ENCODE measurements around the gene DCDC1. TPM values are rescaled to one million over a fixed set of nuclear protein-coding genes. Genes with fewer than 3 reads are reported as not detected.

DCDC1 gene
- total and polyA plus RNA-seq, 9 of the 15 experiments (the other 6 are each of a cell fraction or from before 2014, with no cell fraction given) = 0.05 to 0.18 (median 0.08) TPM; not detected in 3

DNA sequence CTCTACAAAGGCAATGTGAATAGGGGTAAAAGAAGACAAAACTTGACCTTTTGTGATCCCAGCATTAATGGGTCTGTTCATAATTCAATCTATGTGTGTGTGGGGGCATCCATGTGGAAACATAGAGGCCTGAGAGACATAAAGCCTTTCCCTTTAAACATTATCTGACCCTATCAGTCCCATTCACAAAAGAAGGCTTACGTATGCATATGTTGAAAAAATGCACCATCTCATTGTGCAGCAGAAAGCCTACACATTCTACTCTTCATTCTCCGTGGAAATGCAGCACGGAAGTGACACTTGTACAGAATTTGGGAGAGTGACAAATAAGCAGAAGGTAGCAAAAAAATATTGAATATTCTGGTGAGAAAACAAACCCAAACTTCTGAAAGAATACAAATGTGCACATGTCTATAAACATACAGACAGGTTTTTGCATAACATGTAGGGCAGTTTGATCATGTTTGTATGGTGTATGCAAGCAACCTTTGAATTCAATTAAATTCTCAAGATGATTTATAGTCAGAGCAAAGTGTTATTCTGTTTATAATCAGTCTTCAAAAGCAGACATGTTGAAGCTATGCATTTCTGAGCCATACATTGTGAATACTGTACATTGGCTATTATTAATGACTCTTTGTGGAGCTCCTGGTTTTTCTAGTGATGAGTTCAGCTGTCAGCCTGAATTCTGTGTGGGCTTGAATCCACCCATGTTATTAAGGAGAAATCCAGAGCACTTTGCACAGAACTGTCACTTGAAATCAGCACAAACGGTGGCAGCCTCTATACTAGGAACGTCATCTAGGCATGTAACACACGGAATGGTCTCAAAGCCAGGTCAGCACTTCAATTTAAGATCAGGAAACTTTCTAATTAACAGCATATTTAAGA, 236.8 kb downstream of the DCDC1 start (continued):
- TF ChIP-seq NFXL1 (CRISPR knock-in tag; IDR thresholded peaks at IDR 0.05) = no peak
- no peak for TF ChIP-seq CCNT2 (IDR thresholded peaks at IDR 0.05; ENCODE audit: borderline replicate concordance, extremely low read depth, insufficient read length, low read depth, low read length)

DNA sequence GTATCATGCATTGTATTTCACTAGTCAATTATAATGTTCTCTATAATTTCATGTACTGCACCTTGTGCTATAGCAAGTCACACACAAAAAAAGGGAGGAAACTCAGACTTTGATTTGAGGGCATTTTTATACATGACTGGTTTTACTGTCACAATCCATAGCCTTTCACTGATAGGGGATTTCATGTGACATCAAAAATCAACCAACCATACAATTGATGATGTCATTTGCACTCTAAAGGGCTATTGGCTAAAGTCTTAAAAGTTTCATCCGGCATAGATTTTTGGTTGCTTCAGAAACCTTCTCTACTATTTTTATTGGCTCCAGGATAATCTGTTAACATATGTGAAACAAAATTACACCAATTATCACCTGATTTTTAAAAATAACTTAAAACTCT, 237.8 kb downstream of the DCDC1 start:
- WGBS (ENCODE audit: insufficient coverage, low coverage, missing lambda C conversion rate) = 0% methylated on average over 1 of the region's 1 CpG
- ATAC-seq (no peak), FAIRE-seq (no peak), DNase-seq (ENCODE audit: extremely low read depth in 1 of 4, low spot score in 3 of 4) (no peak)
- H3K79me2 ChIP-seq (ENCODE audit: control insufficient read depth, insufficient read depth, low read length) = no peaks in the 10 kb centered on the region
- H3K27ac ChIP-seq (ENCODE audit: extremely low read depth, low read depth, low read length) = no peak overlapping the region
- POLR2A ChIA-PET = no interaction called here
- no peaks in the 10 kb centered on the region for H4K20me1 ChIP-seq (replicated peaks; ENCODE audit: control insufficient read depth, insufficient read depth, low read length)
- H2AFZ ChIP-seq (ENCODE audit: low read depth, low read length) = no peak overlapping the region
- no peak overlapping the region for H3K4me2 ChIP-seq (ENCODE audit: insufficient read depth, low read length)
- in situ Hi-C loops (cut with MboI) (no loop called here), intact Hi-C loops (cut with micrococcal nuclease) (no loop called here)
- H3K4me3 ChIP-seq = no peak overlapping the region
- no peaks in the 10 kb centered on the region for H3K27me3 ChIP-seq (ENCODE audit: control insufficient read depth in 2 of 2, insufficient read depth in 2 of 2, low read length in 2 of 2)
- CTCF ChIA-PET (ENCODE audit: low intra/inter-chr PET ratio) = no interaction called here
- no peaks in the 10 kb centered on the region for H3K9me1 ChIP-seq (ENCODE audit: control insufficient read depth, insufficient read depth, low read length)
- TF ChIP-seq COPS2 (conservative IDR thresholded peaks at IDR 0.05) = no peak
- no peak for TF ChIP-seq PHF8 (IDR thresholded peaks at IDR 0.05; ENCODE audit: borderline replicate concordance, low read length)
- TF ChIP-seq, protein P1, sequence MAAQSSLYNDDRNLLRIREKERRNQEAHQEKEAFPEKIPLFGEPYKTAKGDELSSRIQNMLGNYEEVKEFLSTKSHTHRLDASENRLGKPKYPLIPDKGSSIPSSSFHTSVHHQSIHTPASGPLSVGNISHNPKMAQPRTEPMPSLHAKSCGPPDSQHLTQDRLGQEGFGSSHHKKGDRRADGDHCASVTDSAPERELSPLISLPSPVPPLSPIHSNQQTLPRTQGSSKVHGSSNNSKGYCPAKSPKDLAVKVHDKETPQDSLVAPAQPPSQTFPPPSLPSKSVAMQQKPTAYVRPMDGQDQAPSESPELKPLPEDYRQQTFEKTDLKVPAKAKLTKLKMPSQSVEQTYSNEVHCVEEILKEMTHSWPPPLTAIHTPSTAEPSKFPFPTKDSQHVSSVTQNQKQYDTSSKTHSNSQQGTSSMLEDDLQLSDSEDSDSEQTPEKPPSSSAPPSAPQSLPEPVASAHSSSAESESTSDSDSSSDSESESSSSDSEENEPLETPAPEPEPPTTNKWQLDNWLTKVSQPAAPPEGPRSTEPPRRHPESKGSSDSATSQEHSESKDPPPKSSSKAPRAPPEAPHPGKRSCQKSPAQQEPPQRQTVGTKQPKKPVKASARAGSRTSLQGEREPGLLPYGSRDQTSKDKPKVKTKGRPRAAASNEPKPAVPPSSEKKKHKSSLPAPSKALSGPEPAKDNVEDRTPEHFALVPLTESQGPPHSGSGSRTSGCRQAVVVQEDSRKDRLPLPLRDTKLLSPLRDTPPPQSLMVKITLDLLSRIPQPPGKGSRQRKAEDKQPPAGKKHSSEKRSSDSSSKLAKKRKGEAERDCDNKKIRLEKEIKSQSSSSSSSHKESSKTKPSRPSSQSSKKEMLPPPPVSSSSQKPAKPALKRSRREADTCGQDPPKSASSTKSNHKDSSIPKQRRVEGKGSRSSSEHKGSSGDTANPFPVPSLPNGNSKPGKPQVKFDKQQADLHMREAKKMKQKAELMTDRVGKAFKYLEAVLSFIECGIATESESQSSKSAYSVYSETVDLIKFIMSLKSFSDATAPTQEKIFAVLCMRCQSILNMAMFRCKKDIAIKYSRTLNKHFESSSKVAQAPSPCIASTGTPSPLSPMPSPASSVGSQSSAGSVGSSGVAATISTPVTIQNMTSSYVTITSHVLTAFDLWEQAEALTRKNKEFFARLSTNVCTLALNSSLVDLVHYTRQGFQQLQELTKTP (IDR thresholded peaks at IDR 0.05; ENCODE audit: low read depth in 1 of 2, partially characterized antibody in 2 of 2) = no peak
- no peak for TF ChIP-seq ZNF586 (CRISPR knock-in tag; conservative IDR thresholded peaks at IDR 0.05)
- TF ChIP-seq ZZZ3 (IDR thresholded peaks at IDR 0.05) = no peak
- TF ChIP-seq ETV1 (tag; conservative IDR thresholded peaks at IDR 0.05; ENCODE audit: low read depth) = no peak
- TF ChIP-seq KDM4B (IDR thresholded peaks at IDR 0.05; ENCODE audit: borderline replicate concordance in 2 of 2, low read depth in 1 of 2) = no peak
- TF ChIP-seq ETV6 (IDR thresholded peaks at IDR 0.05; ENCODE audit: borderline replicate concordance in 1 of 2, low read depth in 2 of 2, low read length in 1 of 2) = no peak
- TF ChIP-seq ETV6 (CRISPR knock-in tag; IDR thresholded peaks at IDR 0.05; ENCODE audit: borderline replicate concordance) = no peak
- no peak overlapping the region for H3K9ac ChIP-seq (ENCODE audit: insufficient read depth in 1 of 2, low read depth in 2 of 2, low read length in 2 of 2)
- H3K36me3 ChIP-seq (ENCODE audit: control insufficient read depth, insufficient read depth, low read length) = no peaks in the 10 kb centered on the region
- no TSS peak for BruUV-seq (replicated peaks)
- no peaks in the 10 kb centered on the region for H3K9me3 ChIP-seq (replicated peaks; ENCODE audit: control insufficient read depth, insufficient read depth, low read depth, low read length)
- no peaks in the 10 kb centered on the region for H3K4me1 ChIP-seq (replicated peaks in 1 of 2; ENCODE audit: control insufficient read depth in 2 of 2, insufficient read depth in 2 of 2, low read length in 2 of 2)

All from K562 (cell line).